HG03066 (cell line): ENCODE data around the gene TNFRSF17.

Experiments
- ATAC-seq: cut with Tn5 transposase; IDR thresholded peaks from one replicate; pipeline ENCODE4 v1.9.1; 2021; ENCODE audit warnings: low read depth; ENCODE audit not compliant: unreplicated experiment

Gene TNFRSF17

DNA sequence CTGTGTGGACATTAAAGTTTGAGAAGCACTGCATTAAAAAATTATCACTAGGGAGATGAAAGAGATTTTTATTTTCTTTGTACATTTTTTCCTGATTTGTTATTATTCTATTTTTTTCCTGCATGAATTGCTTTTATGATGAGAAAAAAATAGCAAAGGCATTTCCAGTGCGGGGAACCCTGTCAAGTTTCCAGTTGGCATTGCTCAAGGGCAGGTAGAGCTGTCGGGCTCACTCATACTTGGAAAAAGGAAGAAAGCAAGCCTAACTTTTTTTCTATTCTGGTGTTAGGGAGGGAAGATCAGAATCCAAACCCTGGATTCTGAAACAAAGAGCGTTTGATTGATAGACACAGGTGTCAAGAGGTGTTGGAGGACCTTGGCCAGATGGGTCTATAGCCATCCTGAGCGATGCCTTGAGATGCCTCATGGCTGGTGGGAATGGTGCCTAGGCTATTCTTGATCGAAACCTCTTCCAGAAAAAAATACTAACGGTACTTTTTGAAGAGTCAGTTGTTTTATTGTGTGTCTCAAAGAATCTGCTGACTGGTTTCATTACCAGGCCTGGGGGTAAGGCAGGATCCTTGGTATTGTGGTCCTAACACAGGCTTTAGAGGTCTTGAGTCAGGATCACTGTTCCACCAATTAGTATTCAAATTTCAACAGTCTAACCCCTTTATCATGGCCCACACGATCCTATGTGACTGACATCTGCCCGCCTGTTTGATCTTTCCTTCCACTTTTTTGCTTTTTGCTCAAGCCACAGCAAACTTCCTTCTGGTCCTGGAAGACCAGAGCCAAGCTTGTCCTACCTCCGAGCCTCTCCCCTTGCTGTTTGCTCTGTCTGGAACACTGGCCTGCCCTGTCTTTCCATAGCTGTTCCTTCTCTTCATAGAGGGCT lies 31.7 kb downstream of the TNFRSF17 start:
- no peak for ATAC-seq

DNA sequence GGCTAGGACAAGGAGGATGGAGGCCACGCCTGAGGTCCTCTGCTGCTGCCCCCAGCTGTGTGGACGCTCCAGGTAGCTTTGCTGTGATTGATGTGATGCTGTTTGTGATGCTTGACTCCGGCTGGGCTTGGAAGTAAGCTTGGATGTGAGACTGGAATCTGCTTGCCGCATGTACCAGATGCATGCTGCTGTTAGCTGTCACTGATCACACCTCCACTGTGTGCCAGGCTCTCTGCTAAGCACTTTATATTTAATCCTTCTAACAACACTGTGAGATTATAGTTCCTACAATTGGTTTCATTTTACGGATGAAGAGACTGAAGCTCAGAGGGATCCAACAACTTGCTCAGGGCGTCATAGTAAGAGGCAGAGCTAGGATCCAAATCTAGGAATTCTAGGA lies 35.0 kb downstream of the TNFRSF17 start:
- ATAC-seq, result no peak

DNA sequence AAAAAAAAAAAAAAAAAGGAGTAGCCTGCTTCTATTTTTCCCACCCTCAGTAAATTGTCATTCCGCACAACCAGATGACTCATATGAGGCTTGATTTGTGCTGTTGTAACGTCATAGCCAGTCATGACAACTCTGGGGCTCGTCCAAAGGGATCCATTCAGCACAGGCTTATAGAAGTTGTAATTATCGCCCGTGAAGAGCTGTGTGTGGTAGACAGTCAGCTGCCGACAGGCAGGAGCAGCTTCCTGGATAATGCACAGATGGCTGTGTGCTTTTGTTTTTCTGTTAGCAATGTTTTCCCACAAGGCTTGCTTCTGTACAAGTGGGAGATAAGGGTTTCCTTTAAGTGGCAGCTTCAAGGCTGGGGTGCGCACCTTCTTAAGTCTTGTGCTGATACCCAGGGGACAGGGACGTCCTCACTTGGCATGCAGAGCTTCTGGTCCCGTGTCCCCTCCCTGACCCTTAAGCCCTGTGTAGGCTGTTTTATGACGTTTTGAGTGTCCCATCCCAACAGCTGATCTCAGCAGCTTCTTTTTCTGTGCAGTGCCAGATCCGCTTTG lies 37.5 kb downstream of the TNFRSF17 start:
- no peak for ATAC-seq

DNA sequence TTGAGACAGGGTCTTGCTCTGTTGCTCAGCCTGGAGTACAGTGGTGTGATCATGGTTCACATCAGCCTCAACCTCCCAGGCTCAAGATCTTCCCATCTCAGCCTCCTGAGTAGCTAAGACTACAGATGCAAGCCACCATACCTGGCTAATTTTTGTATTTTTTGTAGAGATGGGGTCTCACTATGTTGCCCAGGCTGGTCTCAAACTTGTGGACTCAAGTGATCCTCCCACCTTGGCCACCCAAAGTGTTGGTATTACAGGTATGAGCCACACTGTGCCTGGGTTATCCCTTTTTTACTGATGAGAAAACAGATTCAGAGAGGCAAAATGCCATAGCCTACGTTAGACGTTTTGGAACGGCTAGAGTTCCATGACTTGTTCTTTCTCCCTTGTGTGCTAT lies 41.6 kb downstream of the TNFRSF17 start:
- ATAC-seq, result no peak

DNA sequence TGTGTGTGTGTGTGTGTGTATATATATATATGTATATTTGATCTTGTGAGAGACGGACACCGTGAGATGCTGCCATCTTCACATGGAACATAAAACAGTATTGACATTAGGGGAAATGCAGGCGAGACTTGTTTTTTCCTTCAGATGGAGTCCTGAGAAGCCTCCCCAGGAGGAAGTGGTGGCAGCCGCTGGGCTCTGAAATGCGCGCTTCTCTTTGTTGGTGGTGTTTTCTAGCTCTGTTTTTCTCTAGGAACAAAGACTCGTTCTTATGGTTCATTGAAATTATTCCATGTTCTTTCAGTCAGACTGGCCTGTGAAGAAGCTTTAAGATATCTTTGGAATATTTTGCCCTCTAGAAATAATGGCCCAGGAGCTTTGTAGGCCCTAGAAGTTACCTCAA lies 44.5 kb downstream of the TNFRSF17 start:
- no peak for ATAC-seq

DNA sequence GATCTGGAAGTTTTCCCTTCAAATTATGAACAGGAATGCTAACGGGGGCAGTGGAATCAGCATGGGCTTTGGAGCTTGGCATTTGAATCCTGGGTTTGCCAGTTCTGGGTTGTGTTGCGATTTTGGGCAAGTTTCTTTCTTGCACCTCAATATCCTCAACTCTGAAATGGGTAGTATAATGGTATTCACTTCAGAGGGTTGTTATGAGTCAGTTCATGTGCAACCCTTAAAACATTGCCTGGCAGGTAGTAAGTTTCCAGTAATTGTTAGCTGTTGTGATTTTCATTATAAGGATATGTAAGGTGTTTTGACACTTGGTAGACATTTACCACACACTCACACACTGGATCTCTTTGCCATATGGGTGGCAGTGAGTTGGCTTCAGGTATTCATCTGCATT lies 44.9 kb downstream of the TNFRSF17 start:
- no peak for ATAC-seq

DNA sequence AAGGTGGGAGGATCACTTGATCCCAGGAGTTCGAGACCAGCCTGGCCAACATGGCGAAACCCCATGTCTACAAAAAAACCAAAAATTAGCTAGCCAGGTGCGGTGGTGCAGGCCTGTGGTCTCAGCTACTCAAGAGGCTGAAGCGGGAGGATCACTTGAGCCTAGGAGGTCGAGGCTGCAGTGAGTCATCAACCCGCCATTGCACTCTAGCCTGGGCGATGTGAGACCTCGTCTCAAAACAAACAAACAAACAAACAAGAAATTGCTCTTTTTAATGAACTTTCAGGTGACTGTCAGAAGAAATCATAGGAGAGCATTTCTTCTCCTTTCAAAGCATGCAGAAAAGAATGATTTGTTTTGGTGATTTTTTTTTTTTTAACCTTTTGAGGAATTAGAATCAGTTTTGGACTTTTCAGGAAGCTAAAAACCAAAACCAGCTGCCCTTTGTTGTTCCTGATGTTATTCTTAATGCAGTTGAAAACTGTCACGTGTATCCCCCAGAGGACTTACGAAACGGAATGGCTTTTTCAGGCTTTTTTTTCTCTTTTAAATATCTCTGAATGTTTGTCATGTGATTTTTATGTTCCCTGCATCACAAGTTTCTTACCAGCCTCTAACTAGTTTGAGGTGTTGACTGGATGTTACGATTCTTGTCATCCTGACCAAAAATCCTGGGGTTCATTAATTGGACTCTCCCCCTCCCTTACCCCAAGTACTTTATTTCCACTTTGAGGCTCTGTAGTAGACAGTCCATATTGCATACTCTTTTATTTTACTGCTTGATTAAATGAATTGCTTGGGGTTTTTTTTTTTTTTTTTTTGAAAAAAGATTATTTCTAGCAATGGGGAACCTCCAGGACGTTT lies 45.6 kb downstream of the TNFRSF17 start:
- no peak for ATAC-seq

DNA sequence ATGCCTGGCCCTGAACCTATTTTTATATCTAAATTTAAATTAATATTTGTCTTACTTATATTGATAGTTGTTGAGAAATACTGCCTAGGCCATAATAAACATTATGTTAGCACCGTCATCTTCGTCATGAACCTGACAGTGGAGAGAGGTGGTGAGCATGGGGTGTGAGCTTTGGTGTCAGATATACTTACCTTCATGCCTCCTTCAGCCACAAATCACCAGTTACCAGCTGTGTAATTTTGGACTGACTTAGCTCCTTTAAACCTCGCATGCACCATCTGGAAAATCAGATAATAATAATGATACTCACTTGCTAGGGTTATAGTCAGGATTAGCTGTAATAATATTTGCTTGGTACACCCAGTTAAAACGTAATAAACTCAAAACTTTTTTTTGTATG lies 46.6 kb downstream of the TNFRSF17 start:
- ATAC-seq, result no peak

DNA sequence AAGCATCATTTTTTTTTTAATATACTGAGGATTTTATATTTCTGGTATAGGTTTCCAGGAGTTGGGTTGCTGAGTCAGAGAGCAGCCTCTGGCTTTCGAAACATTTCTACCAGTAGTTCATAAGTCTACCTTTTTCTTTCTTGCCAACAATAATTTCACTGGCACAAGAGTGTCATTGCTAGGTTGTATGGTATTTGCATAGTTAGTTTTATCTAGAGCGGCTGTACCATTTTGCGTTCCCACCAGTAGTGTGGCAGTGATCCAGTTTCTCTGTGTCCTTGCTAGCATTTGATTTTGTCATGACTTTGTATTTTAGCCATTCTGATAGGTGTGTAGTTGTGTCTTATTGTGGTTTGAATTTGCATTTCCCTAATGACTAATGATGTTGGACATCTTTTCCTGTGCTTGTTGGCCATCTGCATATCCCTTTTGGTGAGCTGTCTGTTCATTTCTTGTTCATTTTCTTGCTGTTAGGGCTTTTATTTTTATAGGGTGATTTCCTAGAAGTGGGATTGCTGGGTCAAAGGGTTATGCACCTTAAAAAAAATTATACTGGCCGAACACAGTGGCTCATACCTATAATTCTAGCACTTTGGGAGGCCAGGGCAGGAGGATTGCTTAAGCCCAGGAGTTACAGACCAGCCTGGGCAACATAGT lies 51.4 kb downstream of the TNFRSF17 start:
- no peak for ATAC-seq

DNA sequence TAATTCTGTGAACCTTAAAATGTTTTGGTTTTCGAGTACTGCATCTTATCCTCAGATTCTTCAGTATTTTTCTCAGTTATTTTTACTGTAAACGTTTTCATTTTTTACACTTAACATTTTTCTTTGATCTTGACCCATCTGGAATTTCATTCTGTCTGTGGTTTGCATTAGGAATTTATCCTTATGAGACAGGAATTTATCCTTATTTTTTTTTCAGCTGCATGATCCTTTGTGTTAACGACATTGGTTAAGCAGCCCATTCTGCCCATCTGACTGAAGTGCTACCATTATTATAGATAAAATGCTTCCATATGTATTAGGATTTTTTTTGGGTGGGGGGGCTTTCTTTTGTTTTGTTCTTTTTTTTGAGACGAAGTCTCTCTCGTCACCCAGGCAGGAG lies 52.5 kb downstream of the TNFRSF17 start:
- no peak for ATAC-seq
